GM12878 (cell line): ENCODE data around the gene VTN. TPM values are rescaled to one million over a fixed set of nuclear protein-coding genes. Genes with fewer than 3 reads are reported as not detected.

ENCODE experiments used
- BACH1 ChIP-seq: fragments of 450-650 bp; IDR thresholded peaks from 2 replicates; pipeline ENCODE4 v1.6.1; 2017; ENCODE audit warnings: mild to moderate bottlenecking, borderline replicate concordance
- EGR1 ChIP-seq, 2 experiments: IDR thresholded peaks; 1 replicate in 1 of 2; 2 replicates in 1 of 2; pipeline ENCODE4 v1.6.1; 2011 to 2012; ENCODE audit warnings: low read depth in 2 of 2, low read length in 2 of 2, borderline replicate concordance in 1 of 2, mild to moderate bottlenecking in 1 of 2, moderate library complexity in 1 of 2
- HDGF ChIP-seq: fragments of 450-650 bp; IDR thresholded peaks from 2 replicates; pipeline ENCODE4 v1.6.1; 2016; ENCODE audit warnings: antibody characterized with exemption
- JUNB ChIP-seq: IDR thresholded peaks from 2 replicates; pipeline ENCODE4 v1.6.1; 2016; ENCODE audit warnings: antibody characterized with exemption, mild to moderate bottlenecking
- LARP7 ChIP-seq: fragments of 450-650 bp; IDR thresholded peaks from 2 replicates; pipeline ENCODE4 v1.6.1; 2017; ENCODE audit warnings: mild to moderate bottlenecking
- MYB ChIP-seq: fragments of 150-350 bp; IDR thresholded peaks from 2 replicates; pipeline ENCODE4 v1.6.1; 2014; ENCODE audit warnings: mild to moderate bottlenecking, low read depth, low read length, borderline replicate concordance
- NR2C1 ChIP-seq: fragments of 450-650 bp; IDR thresholded peaks from 2 replicates; pipeline ENCODE4 v1.6.1; 2017; ENCODE audit warnings: antibody characterized with exemption, mild to moderate bottlenecking, moderate library complexity
- PAX8 ChIP-seq: fragments of 450-650 bp; IDR thresholded peaks from 2 replicates; pipeline ENCODE4 v1.6.1; 2017; ENCODE audit warnings: mild to moderate bottlenecking, moderate library complexity
- SPI1 ChIP-seq: IDR thresholded peaks from 2 replicates; pipeline ENCODE4 v1.6.1; 2011; ENCODE audit warnings: low read depth, mild to moderate bottlenecking, low read length, moderate library complexity, borderline replicate concordance; ENCODE audit not compliant: insufficient read depth
- SRF ChIP-seq, 2 experiments: IDR thresholded peaks; 2 replicates each; pipeline ENCODE4 v1.6.1; 2011; ENCODE audit warnings: low read depth in 2 of 2, low read length in 2 of 2, mild to moderate bottlenecking in 1 of 2, moderate library complexity in 1 of 2
- ZBTB4 ChIP-seq: fragments of 450-650 bp; formaldehyde crosslinking; IDR thresholded peaks from 2 replicates; pipeline ENCODE4 v1.4.0; 2022; ENCODE audit warnings: mild to moderate bottlenecking, moderate library complexity
- ZNF24 ChIP-seq: fragments of 450-650 bp; IDR thresholded peaks from 2 replicates; pipeline ENCODE4 v1.6.1; 2017; ENCODE audit warnings: antibody characterized with exemption, mild to moderate bottlenecking
- polyA plus RNA-seq, 11 experiments: library from polyadenylated mRNA; depleted of rRNA in 4 of 11; unstranded in 6 of 11; stranded (reverse) in 5 of 11; fragments of >200 nt; fragmentation: Nextera tagmentation in 4 of 11; fragmentation: Illumina TruSeq in 1 of 11; extraction: Ambion mirVana in 4 of 11; extraction: Trizol in 1 of 11; gene quantifications; 1 replicate in 1 of 11; 2 replicates in 10 of 11; pipeline versions ENCODE4 v1.2.1 to v1.2.3, GENCODE V29; 2011 to 2016; ENCODE audit warnings: inconsistent platforms in 2 of 11, missing spikeins in 2 of 11, low read depth in 1 of 11
- total RNA-seq, 4 experiments: library from RNA; depleted of rRNA in 3 of 4; stranded (reverse); fragments of >200 nt in 3 of 4; fragmentation: Illumina TruSeq in 1 of 4; extraction: Trizol in 1 of 4; gene quantifications; 2 replicates each; pipeline versions ENCODE4 v1.2.1 to v1.2.3, GENCODE V29; 2013 to 2021

The VTN gene
- total and polyA plus RNA-seq, 10 of the 15 experiments (the other 5 are each of a cell fraction or from before 2014, with no cell fraction given): 0.04 to 1.3 (median 0.13) TPM; not detected in 5

- TF ChIP-seq HDGF (0 out of 2 replicates have a peak, but pooled peaks have one; percentile 19), EGR1 (IDR thresholded peaks at IDR 0.05; ENCODE audit: borderline replicate concordance in 1 of 2, low read depth in 2 of 2, low read length in 2 of 2) (no peak; a peak in 1 of 3 replicates), ZNF24 (no peak), NR2C1 (no peak), SPI1 (no peak), PAX8 (no peak), MYB (no peak), JUNB (no peak), ZBTB4 (CRISPR knock-in tag) (no peak), LARP7 (peak; percentile 74), SRF (IDR thresholded peaks at IDR 0.05; ENCODE audit: low read depth in 2 of 2, low read length in 2 of 2) (no peak), BACH1 (peak; percentile 85; the same call in 1 of the 2 replicates)
Measured at GRCh38 chr17:28405632-28406472, 35.7 kb upstream of the VTN start, which contains the start of gene SLC46A1 (continued).
